Stimulated activated CD8-positive, alpha-beta memory T cell treated with anti-CD3 and anti-CD28 coated beads, Interleukin-15, amount 100 ng/mL, for 24 hours (primary cell): ENCODE measurements around the gene LRIT2.
"Not testable (repeated sequence)": the region's sequence is repeated elsewhere in the genome, so short reads cannot be mapped to it uniquely, and the experiment has no call there.

Experiments used
- DNase-seq: peaks from one replicate; pipeline ENCODE4 v3.0.0-alpha.2; 2020; ENCODE audit warnings: low read depth

Gene LRIT2

GRCh38 chr10:84184517-84184916, 40.8 kb downstream of the LRIT2 start:
- no peak for DNase-seq

GRCh38 chr10:84181631-84182030, 43.7 kb downstream of the LRIT2 start:
- DNase-seq = no peak

- not testable (repeated sequence) for DNase-seq
Measured at GRCh38 chr10:84180386-84180785, 45.0 kb downstream of the LRIT2 start.

GRCh38 chr10:84179059-84179710, 46.2 kb downstream of the LRIT2 start:
- DNase-seq = no peak

GRCh38 chr10:84178160-84178609, 47.2 kb downstream of the LRIT2 start:
- DNase-seq = no peak

- DNase-seq = no peak
Measured at GRCh38 chr10:84177541-84178141, 47.7 kb downstream of the LRIT2 start.

- DNase-seq = no peak
Measured at GRCh38 chr10:84176836-84177474, 48.4 kb downstream of the LRIT2 start.

- no peak for DNase-seq
Measured at GRCh38 chr10:84176351-84176750, 49.0 kb downstream of the LRIT2 start.

- DNase-seq = no peak
Measured at GRCh38 chr10:84175436-84175835, 49.9 kb downstream of the LRIT2 start.

- no peak for DNase-seq
Measured at GRCh38 chr10:84173501-84173929, 51.8 kb downstream of the LRIT2 start, which contains the start of gene GPR15LG. Gene GPR15LG, plus strand, starts transcription at chr10:84173801. Its CDS starts 51 bp downstream, at chr10:84173852.

GRCh38 chr10:84172467-84173356, 52.6 kb downstream of the LRIT2 start:
- DNase-seq = no peak

GRCh38 chr10:84171700-84172466, 53.5 kb downstream of the LRIT2 start:
- not testable (repeated sequence) for DNase-seq

- DNase-seq = not testable (repeated sequence)
Measured at GRCh38 chr10:84171237-84171636, 54.1 kb downstream of the LRIT2 start.
